Globus pallidus (tissue), 1 donor: Measurements from ENCODE around the gene RECK.

ENCODE experiments used
- DNase-seq: peaks from one replicate; pipeline ENCODE4 v3.0.0-alpha.2; 2015; ENCODE audit warnings: low spot score

The RECK gene

DNA sequence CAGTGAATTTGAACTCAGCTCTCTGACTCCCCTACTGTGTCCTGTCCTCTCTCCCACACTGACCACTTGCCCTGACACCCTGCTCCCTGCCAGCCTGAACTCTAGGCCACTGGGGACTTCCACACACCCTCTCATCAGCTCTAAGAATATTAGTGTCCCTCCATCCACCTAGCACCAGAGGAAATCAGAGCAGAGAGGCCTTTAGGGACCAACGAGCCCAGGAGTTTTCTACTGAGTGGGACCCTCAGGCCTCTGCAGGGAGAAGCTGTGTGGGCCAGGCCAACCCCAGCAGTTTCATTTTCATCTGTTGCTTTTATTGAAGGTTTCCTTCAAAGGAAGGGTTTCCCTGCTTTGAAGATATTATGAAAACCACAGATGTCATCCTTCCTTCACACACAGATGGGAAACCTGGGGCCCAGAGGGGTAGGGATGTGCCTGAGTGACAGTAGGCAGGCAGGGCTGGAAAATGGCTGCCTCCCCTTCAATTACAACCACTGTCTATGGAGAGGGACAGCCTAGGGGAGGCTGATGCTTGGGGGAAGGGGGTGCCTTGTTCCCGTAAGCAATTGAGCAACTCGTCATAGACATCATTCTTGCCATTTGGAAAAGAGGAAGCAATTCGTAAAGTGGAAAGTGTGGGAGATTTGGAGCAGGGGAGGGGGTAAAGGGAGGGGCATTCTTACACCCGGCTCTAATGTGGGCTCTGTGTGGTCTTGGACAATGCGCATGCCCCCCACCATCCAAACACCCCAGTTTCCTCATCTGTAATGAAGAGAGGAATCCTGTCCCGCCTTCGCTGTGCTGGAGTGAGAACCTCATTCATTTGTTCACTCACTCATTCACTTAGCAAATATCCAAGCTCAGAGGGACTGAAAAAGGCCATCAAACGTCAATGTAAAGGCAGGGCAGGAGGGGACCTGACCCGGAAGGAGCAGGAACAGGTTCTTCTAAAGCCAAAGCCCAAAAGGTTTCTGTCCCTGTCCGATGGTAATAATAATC is 103.7 kb downstream of the RECK start:
- DNase-seq: no peak

DNA sequence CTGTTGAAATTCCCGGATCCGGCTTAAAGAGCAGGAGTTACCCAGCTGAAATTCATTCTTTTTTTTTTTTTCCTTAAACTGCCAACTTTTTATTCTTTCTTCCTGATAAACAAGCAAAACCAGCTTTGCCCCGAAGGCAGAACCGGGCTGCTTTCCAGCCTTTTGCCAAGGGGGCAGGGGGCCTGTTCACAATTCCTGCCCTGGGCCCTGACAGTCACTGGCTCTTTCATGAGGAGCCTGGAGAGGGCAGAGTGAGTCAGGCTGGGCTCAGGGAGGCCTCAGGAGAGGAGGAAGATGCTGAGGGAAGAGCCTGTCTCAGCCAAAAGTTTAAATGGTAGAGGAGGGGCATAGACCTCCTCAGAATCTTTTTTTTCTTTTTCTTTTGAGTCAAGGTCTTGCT is 104.6 kb downstream of the RECK start:
- DNase-seq: no peak

DNA sequence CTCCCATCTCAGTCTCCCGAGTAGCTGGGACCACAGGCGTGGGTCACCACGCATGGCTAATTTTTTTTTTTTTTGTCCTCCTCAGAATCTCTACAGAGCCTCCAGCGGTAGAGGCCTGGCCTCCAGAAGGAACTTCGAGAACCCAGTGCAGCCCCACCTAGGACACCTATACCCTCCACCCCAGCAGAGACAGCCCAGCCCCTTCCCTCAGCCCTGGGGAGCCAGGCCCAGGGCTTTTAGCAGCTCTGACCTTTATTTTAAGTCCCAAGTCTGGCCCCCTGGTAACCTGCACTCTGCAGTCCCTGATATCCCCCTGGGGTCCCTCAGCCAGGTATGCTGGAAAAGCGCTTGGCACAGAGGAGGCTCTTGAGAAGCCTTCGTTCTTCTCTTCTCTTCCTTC is 105.0 kb downstream of the RECK start:
- DNase-seq: no peak

DNA sequence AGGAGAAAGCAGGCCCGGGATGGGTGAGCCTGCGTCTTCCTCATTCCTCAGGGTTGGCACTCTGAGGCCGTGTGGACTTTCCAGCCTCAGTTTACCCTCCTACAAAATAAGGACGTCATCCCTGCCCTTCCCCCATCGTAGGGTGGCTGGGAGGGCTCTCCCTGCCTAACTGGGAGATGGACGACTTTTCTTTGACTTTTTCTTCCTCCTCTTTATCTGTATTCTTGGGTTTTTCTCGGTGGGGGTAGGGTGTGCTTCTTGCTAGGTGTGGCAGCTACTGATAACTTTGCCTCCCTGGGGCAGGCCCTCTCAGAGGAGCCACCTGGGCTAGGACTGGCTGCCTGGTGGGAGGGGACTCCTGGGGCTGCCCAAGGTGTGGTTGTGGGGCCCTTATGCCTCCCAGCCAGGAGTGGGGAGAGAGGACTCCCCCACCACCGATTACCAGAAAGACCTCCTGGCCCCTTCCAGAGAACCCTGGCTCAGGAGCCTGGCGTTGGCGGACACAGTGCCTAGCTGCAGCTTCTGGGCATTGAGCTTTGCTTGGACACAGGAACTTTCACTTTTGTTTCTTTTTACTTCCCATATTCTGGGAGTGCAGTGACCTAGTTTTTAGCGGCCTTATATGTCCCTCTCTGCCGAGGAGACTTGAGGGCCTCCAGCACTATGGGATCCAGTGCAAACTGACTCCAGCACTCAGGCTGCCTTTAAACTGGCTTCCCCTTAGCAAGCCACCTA is 106.0 kb downstream of the RECK start:
- DNase-seq: peak; percentile 46

DNA sequence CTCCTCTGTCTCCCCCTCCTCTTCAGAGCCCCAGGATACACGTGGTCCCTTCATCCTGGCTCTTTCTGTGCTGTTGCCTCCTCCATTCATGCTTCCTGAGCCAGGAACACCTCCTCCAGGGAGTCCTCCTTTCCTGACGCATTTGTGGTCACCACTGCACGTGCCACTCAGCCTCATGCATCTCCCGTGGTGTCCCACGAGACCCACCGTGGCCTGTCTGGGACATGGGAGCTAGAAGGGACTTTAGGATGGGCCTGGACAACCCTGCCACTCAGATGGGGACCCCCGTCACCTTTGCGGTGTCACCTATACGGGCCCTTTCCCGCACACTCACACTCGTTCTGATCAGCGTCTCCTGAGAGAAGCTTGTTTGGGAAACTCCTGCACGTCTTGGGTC is 106.5 kb downstream of the RECK start:
- no peak for DNase-seq

DNA sequence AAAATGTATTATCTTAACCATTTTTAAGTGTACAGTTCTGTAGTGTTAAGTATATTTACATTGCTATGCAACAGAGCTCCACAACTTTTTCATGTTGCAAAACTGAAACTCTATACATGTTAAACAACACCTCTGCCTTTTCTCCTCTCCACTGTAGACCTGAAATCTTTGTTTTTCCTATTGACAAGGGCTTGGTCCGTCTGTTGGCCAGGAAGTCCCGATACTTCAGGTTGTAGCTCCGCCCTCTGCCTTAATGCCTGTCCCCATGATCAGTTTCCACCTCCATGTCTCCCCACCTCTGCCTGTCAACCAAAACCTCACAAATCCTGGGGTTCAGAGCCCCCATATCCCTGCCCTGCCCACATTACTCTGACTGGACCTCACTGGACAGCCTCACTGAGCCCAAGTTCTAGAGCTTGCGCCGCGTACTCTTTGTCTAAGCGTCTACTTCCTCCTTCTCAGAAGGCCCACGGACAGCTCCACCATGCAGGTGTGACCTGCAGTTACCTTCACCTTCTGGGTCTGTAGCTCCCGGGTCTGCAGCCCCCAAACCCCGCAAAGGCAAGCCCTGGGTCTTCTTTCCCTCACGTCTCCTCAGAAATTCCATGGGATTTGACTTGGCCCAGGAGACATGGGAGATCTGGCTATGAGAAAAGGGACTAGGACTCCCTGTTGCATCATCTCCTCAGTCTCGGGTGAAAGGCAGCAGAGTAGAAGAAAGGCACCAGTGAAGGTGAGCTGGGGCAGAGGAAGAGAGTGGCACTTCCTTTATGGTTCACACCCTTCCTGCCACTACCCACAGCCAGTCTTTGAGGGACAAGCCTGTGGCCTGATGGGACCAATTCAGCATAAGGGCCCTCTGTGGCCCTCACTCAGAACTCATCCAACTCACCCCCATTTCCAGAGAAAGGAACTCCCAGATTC is 107.9 kb downstream of the RECK start:
- DNase-seq: no peak

DNA sequence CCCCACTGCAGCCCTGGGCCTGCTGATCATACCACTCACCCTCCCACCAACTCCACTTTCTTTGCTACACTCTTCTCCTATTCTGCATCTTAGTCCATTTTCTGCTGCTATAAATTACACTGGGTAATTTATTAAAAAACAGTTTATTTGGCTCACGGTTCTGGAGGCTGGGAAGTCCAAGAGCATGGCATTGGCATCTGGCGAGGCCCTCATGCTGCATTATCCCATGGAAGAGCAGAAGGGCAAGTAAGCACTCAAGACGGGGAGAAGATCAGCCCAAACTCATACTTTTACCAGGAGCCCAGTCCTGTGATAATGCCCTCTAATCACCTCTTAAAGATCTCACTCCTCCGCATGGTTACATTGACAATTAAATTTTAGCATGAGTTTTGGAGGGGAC is 109.3 kb downstream of the RECK start:
- DNase-seq: no peak

DNA sequence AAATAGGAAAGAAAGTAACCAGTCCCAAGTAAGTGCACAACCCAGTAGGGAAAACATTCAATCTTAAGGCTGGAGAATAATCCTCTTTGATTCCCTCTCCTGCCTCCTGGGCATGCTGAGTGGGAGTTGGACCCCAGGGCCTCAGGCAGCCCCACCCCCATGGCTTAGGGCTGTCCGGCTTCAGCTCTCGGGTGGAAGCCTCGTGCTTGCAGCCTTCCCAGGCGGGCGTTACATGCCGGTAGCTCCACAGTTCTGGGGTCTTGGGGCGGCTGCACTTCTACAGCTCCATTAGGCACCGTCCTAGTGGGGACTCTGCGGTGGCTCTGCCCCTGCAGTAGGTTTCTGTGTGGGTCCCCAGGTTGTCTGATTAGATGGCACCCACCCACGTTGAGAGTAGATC is 109.9 kb downstream of the RECK start:
- DNase-seq: no peak

DNA sequence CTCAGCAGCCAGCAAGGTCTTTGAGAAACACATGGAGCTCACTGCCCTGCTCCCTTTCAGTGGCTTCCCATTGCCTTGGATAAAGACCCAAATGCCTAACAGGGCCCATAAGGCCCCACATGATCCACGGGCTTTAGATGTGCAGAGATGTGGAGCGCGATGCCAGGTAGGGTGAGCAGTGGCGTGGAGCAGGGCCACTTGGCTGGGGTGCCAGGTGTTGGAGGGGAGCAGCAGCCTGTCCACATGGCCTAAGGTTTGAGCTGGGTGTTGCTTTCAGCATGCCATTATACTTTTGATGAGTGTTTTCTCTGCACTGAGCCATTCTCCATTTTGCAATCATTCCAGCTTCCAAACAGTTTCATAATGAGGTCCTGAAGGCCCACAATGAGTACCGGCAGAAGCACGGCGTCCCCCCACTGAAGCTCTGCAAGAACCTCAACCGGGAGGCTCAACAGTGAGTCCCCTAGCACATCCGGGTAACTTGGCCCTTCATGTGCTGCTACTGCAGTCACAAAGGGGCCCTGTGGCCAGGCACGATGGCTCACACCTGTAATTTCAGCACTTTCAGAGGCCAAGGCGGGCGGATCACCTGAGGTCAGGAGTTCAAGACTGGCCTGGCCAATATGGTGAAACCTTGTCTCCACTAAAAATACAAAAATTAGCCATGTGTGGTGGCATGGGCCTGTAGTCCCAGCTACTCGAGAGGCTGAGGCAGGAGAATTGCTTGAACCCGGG is 110.9 kb downstream of the RECK start:
- DNase-seq: no peak

DNA sequence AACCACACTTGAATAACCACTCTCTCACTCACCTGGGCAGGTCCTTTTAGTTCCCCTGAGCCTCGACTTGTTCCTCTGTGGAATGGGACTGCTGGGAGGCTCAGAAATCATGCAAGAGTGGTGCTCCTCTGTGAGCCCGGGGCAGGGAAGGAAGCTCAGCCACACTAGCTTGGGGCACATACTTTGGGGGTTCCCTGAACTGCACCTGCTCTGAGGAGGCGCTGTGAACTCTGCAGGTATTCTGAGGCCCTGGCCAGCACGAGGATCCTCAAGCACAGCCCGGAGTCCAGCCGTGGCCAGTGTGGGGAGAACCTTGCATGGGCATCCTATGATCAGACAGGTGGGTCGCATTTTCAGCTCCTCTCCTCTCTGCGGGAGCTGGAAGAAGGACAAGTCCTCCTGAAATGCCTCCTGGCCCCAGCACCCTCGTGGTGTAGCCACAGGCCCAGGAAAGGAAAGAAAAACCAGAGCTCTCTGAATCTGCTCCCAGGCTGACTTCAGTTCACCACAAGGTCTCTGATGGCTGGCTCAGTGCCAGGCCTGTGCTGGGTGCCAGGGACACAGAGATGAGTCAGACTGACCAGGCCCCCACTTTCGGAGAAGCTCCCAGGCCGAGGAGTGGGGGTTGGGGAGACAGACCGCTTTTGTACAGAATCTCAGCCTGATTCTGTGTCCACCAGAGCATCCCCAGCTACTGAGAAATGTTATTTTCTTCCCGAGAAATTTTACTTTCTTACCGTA is 111.8 kb downstream of the RECK start:
- peak; percentile 98 for DNase-seq

DNA sequence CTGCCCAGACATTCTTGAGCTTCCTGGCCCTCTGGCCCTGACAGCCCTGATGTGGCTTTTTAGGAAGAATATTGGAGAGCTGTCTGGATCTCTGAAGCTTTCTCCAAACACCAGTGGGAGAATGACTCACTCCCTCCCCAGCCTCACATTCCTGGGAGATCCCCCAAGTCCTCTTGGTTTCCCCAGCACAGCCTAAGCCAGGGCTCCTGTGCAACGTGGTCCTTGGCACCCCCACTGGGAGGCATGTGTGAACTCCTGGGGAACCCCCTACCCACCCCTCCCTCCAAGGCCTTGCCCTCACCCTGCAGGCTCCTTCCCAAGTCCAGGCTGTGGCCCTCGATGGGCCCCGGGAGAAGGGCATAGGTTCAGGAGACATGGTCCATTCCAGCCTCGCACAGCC is 112.5 kb downstream of the RECK start:
- peak; percentile 34 for DNase-seq

DNA sequence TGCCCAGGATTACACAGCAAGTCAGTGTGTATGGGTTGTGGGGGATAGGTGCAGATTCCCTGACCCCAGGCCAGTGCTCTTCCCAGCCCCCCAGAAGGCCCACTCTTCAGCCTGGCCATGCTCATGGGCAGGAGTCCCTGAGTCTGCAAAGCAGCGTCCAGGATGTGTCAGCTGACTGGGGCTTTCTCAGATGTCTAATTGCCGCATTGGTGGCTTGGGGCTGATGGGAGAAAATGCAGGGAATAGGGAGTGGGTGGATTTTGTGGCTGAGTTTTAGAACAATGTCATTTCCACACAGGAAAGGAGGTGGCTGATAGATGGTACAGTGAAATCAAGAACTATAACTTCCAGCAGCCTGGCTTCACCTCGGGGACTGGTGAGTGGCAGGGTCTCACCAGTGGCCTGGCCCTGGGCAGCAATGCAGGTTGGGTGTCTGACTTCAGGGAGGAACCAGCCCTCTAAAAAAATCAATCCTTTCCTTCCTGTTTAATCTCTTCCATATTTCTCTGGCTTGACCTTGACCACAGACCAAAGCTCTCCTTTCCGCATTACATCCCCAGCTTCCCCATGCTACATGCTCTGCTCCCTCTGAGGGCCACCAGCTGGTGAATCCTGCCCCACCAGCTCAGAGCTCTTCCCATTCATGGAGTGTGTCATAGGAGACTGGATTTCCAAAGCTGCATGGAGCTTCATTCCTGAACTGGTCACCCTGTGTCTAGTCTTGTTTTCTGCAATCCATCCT is 114.0 kb downstream of the RECK start:
- no peak for DNase-seq

DNA sequence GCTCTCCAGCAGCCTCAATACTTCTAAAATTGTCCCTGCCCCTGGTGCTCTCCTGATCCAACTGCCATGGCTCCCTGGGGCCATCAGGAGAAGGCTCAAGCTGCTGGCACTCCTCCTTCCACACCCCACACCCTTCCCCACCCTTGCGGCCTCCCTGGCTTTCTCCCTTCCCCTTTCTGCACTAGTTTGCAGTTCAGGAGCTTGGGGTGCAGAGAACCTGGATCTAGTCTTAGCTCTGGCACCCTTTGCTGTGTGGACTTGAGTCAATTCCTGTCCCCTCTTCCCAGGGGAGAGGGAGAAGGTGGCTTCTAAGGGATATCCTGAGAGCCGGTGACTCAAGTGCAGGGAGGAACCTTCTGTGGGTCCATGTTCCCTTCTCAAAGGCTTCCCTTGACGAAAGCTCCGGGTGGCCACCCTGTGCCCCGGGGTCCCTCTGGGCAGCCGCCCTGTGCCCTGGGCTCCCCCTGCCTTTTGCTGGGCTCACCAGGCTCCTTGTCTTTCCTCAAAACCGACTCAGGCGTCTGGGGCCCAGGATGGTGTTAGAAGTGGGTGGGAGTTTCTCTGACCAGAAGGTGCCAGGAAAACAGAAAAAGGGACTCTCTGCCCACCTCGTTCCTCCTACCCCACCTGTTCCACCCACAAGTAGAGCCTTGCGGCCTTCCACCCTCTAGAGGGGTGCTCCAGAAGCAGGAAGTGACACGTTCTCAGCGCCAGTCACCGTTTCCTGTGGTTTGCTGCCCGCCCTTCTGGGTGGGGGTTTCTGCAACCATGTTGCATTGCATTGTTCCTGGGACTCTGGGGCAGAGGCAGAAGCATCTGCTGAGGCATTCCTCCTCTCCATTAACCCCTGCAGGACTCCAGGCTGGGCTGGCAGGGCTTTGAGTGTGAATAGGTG is 114.8 kb downstream of the RECK start:
- DNase-seq: no peak

DNA sequence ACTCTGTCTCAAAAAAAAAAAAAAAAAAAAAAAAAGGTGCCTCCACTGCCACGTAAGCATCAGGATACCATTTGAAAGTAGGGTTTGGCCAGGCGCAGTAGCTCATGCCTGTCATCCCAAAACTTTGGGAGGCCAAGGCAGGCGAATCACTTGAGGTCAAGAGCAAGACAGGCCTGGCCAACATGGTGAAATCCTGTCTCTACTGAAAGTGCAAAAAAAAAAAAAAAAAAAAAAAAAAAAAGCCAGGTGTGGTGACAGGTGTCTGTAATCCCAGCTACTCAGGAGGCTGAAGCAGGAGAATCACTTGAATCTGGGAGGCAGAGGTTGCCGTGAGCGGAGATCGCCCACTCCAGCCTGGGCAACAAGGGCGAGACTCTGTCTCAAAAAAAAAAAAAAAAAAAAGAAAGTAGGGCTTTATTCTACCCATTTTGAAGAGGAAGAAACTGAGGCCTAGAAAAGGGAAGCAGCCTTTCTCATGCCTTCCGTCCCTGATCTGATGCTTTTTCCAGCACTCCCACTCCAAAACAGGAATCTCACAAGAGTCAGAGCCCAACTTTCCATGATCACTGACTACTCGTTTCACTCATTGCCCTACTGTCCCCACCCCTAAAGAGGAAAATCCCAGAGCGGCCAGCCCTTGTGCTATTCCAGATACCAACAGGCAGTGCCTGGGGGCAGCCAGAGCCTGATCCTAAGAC is 116.2 kb downstream of the RECK start:
- DNase-seq: no peak

DNA sequence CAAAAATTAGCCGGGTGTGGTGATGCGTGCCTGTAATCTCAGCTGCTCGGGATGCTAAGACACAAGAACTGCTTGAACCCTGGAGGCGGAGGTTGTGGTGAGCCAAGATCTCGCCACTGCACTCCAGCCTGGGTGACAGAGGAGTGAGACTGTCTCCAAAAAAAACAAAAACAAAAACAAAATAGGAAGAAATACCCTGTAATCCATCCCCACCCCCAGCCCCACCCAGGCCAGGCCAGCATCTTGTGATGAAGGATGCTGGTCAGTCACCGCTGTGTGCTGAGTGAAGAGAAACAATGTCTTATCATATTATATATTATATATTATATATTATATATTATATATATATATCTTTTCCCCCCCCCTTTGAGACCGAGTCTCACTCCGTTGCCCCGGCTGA is 117.0 kb downstream of the RECK start:
- DNase-seq: no peak

DNA sequence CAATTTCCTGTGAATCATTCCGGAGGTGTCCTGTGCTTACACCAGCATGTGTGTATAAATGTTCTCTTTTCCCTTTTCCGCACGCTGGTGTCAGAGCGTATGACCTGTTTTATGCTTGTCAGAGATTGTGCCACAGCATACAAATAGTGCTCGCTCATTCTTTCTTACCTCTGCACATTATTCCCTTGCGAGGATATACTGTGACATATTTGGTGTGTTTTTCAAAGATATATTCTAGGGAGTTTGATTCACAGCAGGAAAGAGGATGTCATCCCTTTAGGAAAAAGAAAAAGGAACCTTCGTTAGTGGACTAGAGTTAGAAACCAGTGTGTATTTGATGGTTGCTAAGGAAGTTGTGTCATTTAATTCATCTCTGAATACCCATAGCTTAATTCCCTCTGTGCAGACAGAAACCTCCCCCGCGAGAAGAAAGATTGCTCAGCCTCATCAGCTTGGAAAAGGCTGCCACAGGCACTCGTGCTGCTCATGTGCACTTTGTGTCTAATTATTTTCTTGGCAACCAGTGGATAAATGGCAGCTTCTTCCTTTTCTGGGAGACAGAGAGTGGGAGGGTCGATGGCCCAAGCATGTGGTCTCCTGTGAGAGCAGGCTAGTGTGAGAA is 117.7 kb downstream of the RECK start:
- peak; percentile 56 for DNase-seq

DNA sequence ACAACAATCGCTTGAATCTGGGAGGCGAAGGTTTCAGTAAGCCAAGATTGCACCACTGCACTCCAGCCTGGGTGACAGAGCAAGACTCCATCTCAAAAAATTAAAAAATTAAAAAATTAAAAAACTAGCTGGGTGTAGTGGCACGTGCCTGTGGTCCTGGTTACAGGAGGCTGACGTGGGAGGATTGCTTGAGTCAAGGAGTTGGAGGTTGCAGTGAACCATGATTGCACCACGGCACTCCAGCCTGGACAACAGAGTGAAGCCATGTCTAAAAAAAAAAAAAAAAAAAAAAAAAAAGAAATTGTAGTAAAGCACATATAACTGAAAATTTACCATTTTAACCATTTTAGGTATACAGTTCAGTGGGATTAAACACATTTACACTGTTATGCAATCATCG is 119.4 kb downstream of the RECK start:
- no peak for DNase-seq

DNA sequence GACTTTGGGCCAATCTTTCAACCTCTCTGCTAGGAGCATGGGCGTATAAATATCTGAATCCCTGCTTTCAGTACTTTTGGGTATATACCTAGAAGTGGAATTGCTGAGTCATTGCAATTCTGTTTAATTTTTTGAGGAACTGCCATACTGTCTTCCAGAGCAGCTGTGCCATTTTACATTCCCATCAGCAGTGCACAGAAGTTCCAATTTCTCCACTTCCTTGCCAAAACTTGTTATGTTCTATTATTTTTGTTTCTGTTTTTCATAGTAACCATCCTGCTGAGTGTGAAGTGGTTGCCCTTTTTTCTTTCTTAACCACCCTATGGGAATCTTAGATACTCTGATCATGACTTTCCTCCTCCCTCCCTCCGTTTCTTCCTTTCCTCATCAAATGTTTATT is 121.4 kb downstream of the RECK start:
- DNase-seq: no peak
